IMR-90 (cell line): ENCODE results near the gene FXN. TPM values are rescaled to one million over a fixed set of nuclear protein-coding genes. Genes with fewer than 3 reads are reported as not detected.

Experiments
- ATAC-seq: fragments of 200-7000 bp; cut with Tn5 transposase; 2 replicates; pipeline ENCODE4 v1.9.1; 2020; ENCODE audit warnings: low read depth, mild to moderate bottlenecking, moderate library complexity
- BruUV-seq: library from RNA; stranded (reverse); fragments of 400-500 nt; replicated peaks from 2 replicates; lab custom pipeline; 2021; lab: Mats Ljungman, UMichigan
- CTCF ChIA-PET: fragments of 300-600 bp; formaldehyde crosslinking; extraction: SDS; loops from one replicate; lab custom pipeline; 2021; ENCODE audit warnings: antibody characterized with exemption; lab: Yijun Ruan, JAX
- POLR2A ChIA-PET: fragments of 300-600 bp; sonication (Branson Sonifier 250); formaldehyde crosslinking; loops from one replicate; lab custom pipeline; 2022; ENCODE audit warnings: antibody characterized with exemption; ENCODE audit not compliant: unreplicated experiment; lab: Charles Lee
- DNase-seq: peaks from one replicate; pipeline ENCODE4 v3.0.0; 2013
- H2AFZ ChIP-seq: replicated peaks from 2 replicates; pipeline ENCODE3; 2013; ENCODE audit warnings: low read length, mild to moderate bottlenecking; ENCODE audit not compliant: poor library complexity
- H2AK5ac ChIP-seq: 2 replicates; pipeline ENCODE4 v1.6.1; 2013; ENCODE audit warnings: low read depth, low read length, inconsistent platforms
- H2AK9ac ChIP-seq: replicated peaks from 2 replicates; pipeline ENCODE3; 2013; ENCODE audit warnings: mild to moderate bottlenecking, low read depth, low read length, moderate library complexity; ENCODE audit not compliant: poor library complexity
- H2BK120ac ChIP-seq: 2 replicates; pipeline ENCODE4 v1.6.1; 2013; ENCODE audit warnings: low read depth, low read length, inconsistent platforms
- H2BK15ac ChIP-seq: 3 replicates; pipeline ENCODE4 v1.6.1; 2013; ENCODE audit warnings: low read depth, low read length, inconsistent platforms
- H2BK20ac ChIP-seq: 2 replicates; pipeline ENCODE4 v1.6.1; 2013; ENCODE audit warnings: low read depth, mild to moderate bottlenecking, inconsistent platforms, low read length, moderate library complexity
- H2BK5ac ChIP-seq: 2 replicates; pipeline ENCODE4 v1.6.1; 2013; ENCODE audit warnings: mild to moderate bottlenecking, low read depth, low read length, inconsistent platforms; ENCODE audit not compliant: poor library complexity, severe bottlenecking
- H3K14ac ChIP-seq: replicated peaks from 2 replicates; pipeline ENCODE4 v1.6.1; 2013; ENCODE audit warnings: low read depth, low read length, inconsistent platforms
- H3K18ac ChIP-seq: 2 replicates; pipeline ENCODE4 v1.6.1; 2013; ENCODE audit warnings: low read depth, low read length, control low read depth
- H3K23ac ChIP-seq: 2 replicates; pipeline ENCODE4 v1.6.1; 2013; ENCODE audit warnings: low read depth, low read length, inconsistent platforms
- H3K27ac ChIP-seq: 2 replicates; pipeline ENCODE4 v1.5.1; 2013; ENCODE audit warnings: mild to moderate bottlenecking, control low read depth, low read length; ENCODE audit not compliant: insufficient read depth
- H3K27me3 ChIP-seq: 2 replicates; pipeline ENCODE4 v1.6.1; 2013; ENCODE audit warnings: low read length; ENCODE audit not compliant: control insufficient read depth, insufficient read depth
- H3K36me3 ChIP-seq: 2 replicates; pipeline ENCODE4 v1.6.1; 2013; ENCODE audit warnings: low read length, mixed read lengths; ENCODE audit not compliant: control insufficient read depth, insufficient read depth
- H3K4ac ChIP-seq: 2 replicates; pipeline ENCODE4 v1.6.1; 2013; ENCODE audit warnings: low read depth, low read length, inconsistent platforms
- H3K4me1 ChIP-seq: 2 replicates; pipeline ENCODE4 v1.6.1; 2013; ENCODE audit warnings: low read length, mixed read lengths; ENCODE audit not compliant: control insufficient read depth, insufficient read depth
- H3K4me2 ChIP-seq: 2 replicates; pipeline ENCODE4 v1.6.1; 2013; ENCODE audit warnings: low read depth, mild to moderate bottlenecking, control low read depth, low read length, moderate library complexity
- H3K4me3 ChIP-seq: 2 replicates; pipeline ENCODE4 v1.5.1; 2013; ENCODE audit warnings: low read depth, mild to moderate bottlenecking, control low read depth, low read length, moderate library complexity; ENCODE audit not compliant: insufficient read depth
- H3K56ac ChIP-seq: 2 replicates; pipeline ENCODE4 v1.6.1; 2013; ENCODE audit warnings: low read length, inconsistent platforms; ENCODE audit not compliant: insufficient read depth; ENCODE audit errors: extremely low read depth
- H3K79me1 ChIP-seq, 2 experiments: 2 replicates each; pipeline ENCODE4 v1.6.1; 2013; ENCODE audit warnings: low read length in 2 of 2, inconsistent platforms in 1 of 2, low read depth in 1 of 2
- H3K9ac ChIP-seq: 2 replicates; pipeline ENCODE4 v1.6.1; 2013; ENCODE audit warnings: low read depth, low read length, control low read depth
- H3K9me1 ChIP-seq: 2 replicates; pipeline ENCODE4 v1.6.1; 2013; ENCODE audit warnings: low read length, inconsistent platforms; ENCODE audit not compliant: insufficient read depth
- H3K9me3 ChIP-seq: 2 replicates; pipeline ENCODE4 v1.6.1; 2013; ENCODE audit warnings: low read length; ENCODE audit not compliant: control insufficient read depth, insufficient read depth
- H4K20me1 ChIP-seq: 2 replicates; pipeline ENCODE4 v1.6.1; 2013; ENCODE audit warnings: low read length, inconsistent platforms; ENCODE audit not compliant: insufficient read depth
- H4K5ac ChIP-seq: 2 replicates; pipeline ENCODE4 v1.6.1; 2013; ENCODE audit warnings: mild to moderate bottlenecking, low read depth, low read length, control low read depth
- H4K8ac ChIP-seq, 2 experiments: 2 replicates each; pipeline ENCODE4 v1.6.1; 2013; ENCODE audit warnings: low read depth in 2 of 2, low read length in 2 of 2, control low read depth in 1 of 2, inconsistent platforms in 1 of 2
- H4K91ac ChIP-seq: 2 replicates; pipeline ENCODE4 v1.6.1; 2013; ENCODE audit warnings: low read depth, low read length, inconsistent platforms; ENCODE audit not compliant: insufficient read depth
- BHLHE40 ChIP-seq: fragments of 150-350 bp; IDR thresholded peaks from 2 replicates; pipeline ENCODE4 v1.6.1; 2016; ENCODE audit warnings: mild to moderate bottlenecking, low read depth, low read length
- CEBPB ChIP-seq: IDR thresholded peaks from 2 replicates; pipeline ENCODE4 v1.6.1; 2012; ENCODE audit warnings: low read depth, low read length, improper control_type of control experiment
- CTCF ChIP-seq: conservative IDR thresholded peaks from 2 replicates; pipeline ENCODE4 v1.5.1; 2012; ENCODE audit warnings: mild to moderate bottlenecking, low read depth, low read length, improper control_type of control experiment
- ELK1 ChIP-seq: fragments of 150-350 bp; IDR thresholded peaks from 2 replicates; pipeline ENCODE4 v1.6.1; 2016; ENCODE audit warnings: low read depth, mild to moderate bottlenecking, low read length, moderate library complexity, borderline replicate concordance
- MAFK ChIP-seq: IDR thresholded peaks from 2 replicates; pipeline ENCODE4 v1.6.1; 2012; ENCODE audit warnings: low read depth, low read length, improper control_type of control experiment
- MXI1 ChIP-seq: IDR thresholded peaks from 2 replicates; pipeline ENCODE4 v1.6.1; 2012; ENCODE audit warnings: low read depth, mild to moderate bottlenecking, low read length, moderate library complexity, borderline replicate concordance
- NFE2L2 ChIP-seq: fragments of 150-350 bp; IDR thresholded peaks from 2 replicates; pipeline ENCODE4 v1.6.1; 2016; ENCODE audit warnings: low read depth, mild to moderate bottlenecking, low read length
- POLR2A ChIP-seq: IDR thresholded peaks from 2 replicates; pipeline ENCODE4 v1.6.1; 2012; ENCODE audit warnings: mild to moderate bottlenecking, low read depth, low read length
- RAD21 ChIP-seq: IDR thresholded peaks from 2 replicates; pipeline ENCODE4 v1.6.1; 2012; ENCODE audit warnings: low read length, improper control_type of control experiment
- RCOR1 ChIP-seq: IDR thresholded peaks from 2 replicates; pipeline ENCODE4 v1.6.1; 2012; ENCODE audit warnings: mild to moderate bottlenecking, low read length, improper control_type of control experiment; ENCODE audit not compliant: insufficient replicate concordance
- RFX5 ChIP-seq: IDR thresholded peaks from 2 replicates; pipeline ENCODE4 v1.8.0; 2012; ENCODE audit warnings: low read depth, mild to moderate bottlenecking, low read length, moderate library complexity
- SMC3 ChIP-seq: fragments of 150-350 bp; IDR thresholded peaks from 2 replicates; pipeline ENCODE4 v1.6.1; 2016; ENCODE audit warnings: low read depth, mild to moderate bottlenecking, antibody characterized with exemption, low read length, moderate library complexity
- USF2 ChIP-seq: fragments of 150-350 bp; IDR thresholded peaks from 2 replicates; pipeline ENCODE4 v1.6.1; 2017; ENCODE audit warnings: mild to moderate bottlenecking, antibody characterized with exemption, low read length, low read depth
- WGBS, 2 experiments: methylation state at CpG; one replicate each; pipeline versions ENCODE4 v1.1.5 to v1.1.7; 2013; ENCODE audit warnings: missing lambda C conversion rate in 2 of 2; ENCODE audit not compliant: insufficient read length in 1 of 2; ENCODE audit errors: extremely low coverage in 2 of 2; 5-methylcytosine and 5-hydroxymethylcytosine counted together
- dilution Hi-C: fragments of 300-500 bp; cut with HindIII; formaldehyde crosslinking; loops from one replicate; pipeline ENCODE4 v1.14.3; 2018; ENCODE audit warnings: low sequenced_read_pairs; ENCODE audit not compliant: unreplicated experiment
- in situ Hi-C: fragments of 300-500 bp; cut with MboI; formaldehyde crosslinking; loops from 3 replicates; pipeline ENCODE4 v1.14.3; 2019; ENCODE audit warnings: low sequenced_read_pairs, inconsistent platforms, mixed read lengths
- intact Hi-C: fragments of 100-400 bp; cut with micrococcal nuclease; formaldehyde crosslinking; loops from 2 replicates; pipeline ENCODE4 v1.10.0; 2022
- polyA plus RNA-seq, 3 experiments: library from polyadenylated mRNA; depleted of rRNA; stranded (reverse); fragments of >200 nt; gene quantifications; 2 replicates each; pipeline ENCODE4 v1.2.3, GENCODE V29; 2012; ENCODE audit warnings: low replicate concordance in 1 of 3
- total RNA-seq: library from RNA; depleted of rRNA; stranded (reverse); fragments of >200 nt; gene quantifications from 2 replicates; pipeline ENCODE4 v1.2.3, GENCODE V29; 2012

The FXN gene
- total and polyA plus RNA-seq, 2 of the 4 experiments (the other 2 are of a cell fraction) = 3.9 to 18.1 TPM

GRCh38 chr9:69140123-69140735, 104.7 kb downstream of the FXN start:
- Histone ChIP-seq H3K27me3 (no peaks in the 10 kb centered on the region), H3K36me3 (no peaks in the 10 kb centered on the region), H2AK9ac (no peak overlapping the region), H3K27ac (no peak overlapping the region), H4K5ac (no peak overlapping the region), H4K20me1 (0 out of 2 replicates have a peak, but pooled peaks cover 3% of the 10 kb centered on the region), H3K23ac (no peak overlapping the region), H3K79me1 (peaks cover 0 to 36% of the 10 kb centered on the region in 2 experiments; a peak in 3 of 4 replicates), H3K4me3 (no peak overlapping the region), H3K56ac (no peak overlapping the region), H4K8ac (no peak overlapping the region), H2AFZ (no peak overlapping the region), H2BK5ac (no peak overlapping the region), H2BK15ac (no peak overlapping the region), H3K4me2 (no peak overlapping the region), H3K4ac (no peak overlapping the region), H4K91ac (no peak overlapping the region), H2BK20ac (no peak overlapping the region), H2AK5ac (no peak overlapping the region), H3K18ac (no peak overlapping the region), H3K14ac (no peak overlapping the region), H3K9me1 (peaks cover 2% of the 10 kb centered on the region; the same call in 1 of the 2 replicates), H3K9me3 (no peaks in the 10 kb centered on the region), H3K9ac (no peak overlapping the region), H2BK120ac (no peak overlapping the region), H3K4me1 (no peaks in the 10 kb centered on the region)
- intact Hi-C loops (no loop called here), dilution Hi-C loops (no loop called here), in situ Hi-C loops (no loop called here)
- no CpG with 5 or more reads among the region's 5 CpGs for WGBS, 2 experiments
- BruUV-seq = no TSS peak
- TF ChIP-seq CTCF = no peak
- TF ChIP-seq RFX5 = no peak
- TF ChIP-seq SMC3 = no peak
- no peak for TF ChIP-seq NFE2L2
- no peak for TF ChIP-seq RAD21
- TF ChIP-seq CEBPB = no peak
- no peak for TF ChIP-seq RCOR1
- TF ChIP-seq MXI1 = no peak
- no peak for TF ChIP-seq POLR2A
- TF ChIP-seq BHLHE40 = no peak
- no peak for TF ChIP-seq USF2
- TF ChIP-seq MAFK = no peak
- TF ChIP-seq ELK1 = no peak
- POLR2A ChIA-PET = no interaction called here
- no peak for ATAC-seq
- no peak for DNase-seq
- CTCF ChIA-PET = no interaction called here
